HL-60 (cell line): ENCODE results near the gene MYBPH.

Experiments used
- CTCF ChIP-seq: IDR thresholded peaks from one replicate; pipeline ENCODE4 v1.5.1; 2011; ENCODE audit warnings: low read length, control low read depth, inconsistent platforms; ENCODE audit not compliant: insufficient read depth
- GABPA ChIP-seq: IDR thresholded peaks from 2 replicates; pipeline ENCODE4 v1.6.1; 2012; ENCODE audit warnings: low read depth
- POLR2AphosphoS5 ChIP-seq: IDR thresholded peaks from 2 replicates; pipeline ENCODE4 v1.6.1; 2012; ENCODE audit warnings: low read depth
- REST ChIP-seq: IDR thresholded peaks from 2 replicates; pipeline ENCODE4 v1.6.1; 2012; ENCODE audit warnings: low read depth; ENCODE audit not compliant: insufficient replicate concordance
- SPI1 ChIP-seq: IDR thresholded peaks from 2 replicates; pipeline ENCODE4 v1.6.1; 2012; ENCODE audit warnings: low read depth, mild to moderate bottlenecking, borderline replicate concordance

- no peak for TF ChIP-seq CTCF
- no peak for TF ChIP-seq POLR2AphosphoS5
- no peak for TF ChIP-seq SPI1
- TF ChIP-seq REST: no peak
- TF ChIP-seq GABPA: no peak
Observed at GRCh38 chr1:203161175-203161574, 14.5 kb downstream of the MYBPH start.
